NB4 (cell line): ENCODE data around the gene UNC5B.

Source experiments
- POLR2A ChIP-seq: IDR thresholded peaks from 2 replicates; pipeline ENCODE4 v1.6.1; 2011; ENCODE audit warnings: mild to moderate bottlenecking; ENCODE audit not compliant: insufficient read length; ENCODE audit errors: extremely low read depth
- TF ChIP-seq, protein P1 (sequence below): IDR thresholded peaks from one replicate; pipeline ENCODE4 v1.5.1; 2012; ENCODE audit warnings: low read depth, low read length

DNA sequence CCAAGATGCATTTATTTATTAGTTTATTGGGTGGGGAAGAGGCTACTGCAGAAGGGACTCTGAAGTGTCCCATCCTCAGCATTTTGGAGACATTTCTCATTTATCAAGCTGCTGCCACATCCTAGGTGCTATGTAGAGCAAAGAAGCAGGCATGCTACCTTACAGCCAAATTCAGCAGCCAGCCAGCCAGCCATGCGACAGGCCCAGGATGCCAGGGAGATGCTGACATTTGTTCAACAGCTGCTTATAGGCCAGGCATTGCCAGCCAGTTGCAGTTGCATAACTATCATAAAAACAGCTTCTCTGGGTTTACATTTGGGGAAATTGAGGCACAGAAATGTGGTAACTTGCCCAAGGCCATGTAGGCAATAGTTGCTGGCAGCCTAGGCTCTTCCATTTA lies 109.0 kb downstream of the UNC5B start:
- TF ChIP-seq, protein P1, sequence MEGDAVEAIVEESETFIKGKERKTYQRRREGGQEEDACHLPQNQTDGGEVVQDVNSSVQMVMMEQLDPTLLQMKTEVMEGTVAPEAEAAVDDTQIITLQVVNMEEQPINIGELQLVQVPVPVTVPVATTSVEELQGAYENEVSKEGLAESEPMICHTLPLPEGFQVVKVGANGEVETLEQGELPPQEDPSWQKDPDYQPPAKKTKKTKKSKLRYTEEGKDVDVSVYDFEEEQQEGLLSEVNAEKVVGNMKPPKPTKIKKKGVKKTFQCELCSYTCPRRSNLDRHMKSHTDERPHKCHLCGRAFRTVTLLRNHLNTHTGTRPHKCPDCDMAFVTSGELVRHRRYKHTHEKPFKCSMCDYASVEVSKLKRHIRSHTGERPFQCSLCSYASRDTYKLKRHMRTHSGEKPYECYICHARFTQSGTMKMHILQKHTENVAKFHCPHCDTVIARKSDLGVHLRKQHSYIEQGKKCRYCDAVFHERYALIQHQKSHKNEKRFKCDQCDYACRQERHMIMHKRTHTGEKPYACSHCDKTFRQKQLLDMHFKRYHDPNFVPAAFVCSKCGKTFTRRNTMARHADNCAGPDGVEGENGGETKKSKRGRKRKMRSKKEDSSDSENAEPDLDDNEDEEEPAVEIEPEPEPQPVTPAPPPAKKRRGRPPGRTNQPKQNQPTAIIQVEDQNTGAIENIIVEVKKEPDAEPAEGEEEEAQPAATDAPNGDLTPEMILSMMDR: no peak
- TF ChIP-seq POLR2A: no peak
